ENCODE results near the gene FANCC.

DNA sequence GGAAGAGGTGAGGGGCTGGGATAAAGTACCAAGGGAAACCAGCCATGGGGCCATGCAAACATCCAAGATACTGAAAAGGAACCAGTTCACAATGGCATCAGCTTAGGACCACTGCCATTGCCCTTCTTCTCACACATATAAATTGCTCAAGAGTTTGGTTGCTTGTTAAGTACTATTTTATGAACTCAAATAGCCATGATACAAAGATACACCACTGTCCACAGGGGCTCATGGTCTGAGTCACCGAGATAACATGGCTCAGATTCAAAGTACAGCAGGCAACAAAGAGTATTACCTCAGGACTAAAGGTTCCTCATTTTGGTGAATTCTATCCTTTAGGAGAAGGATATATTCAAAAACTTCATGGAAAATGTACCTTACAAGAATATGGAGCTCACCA lies 55.6 kb downstream of the FANCC start:
- no peak for TF ChIP-seq CTCF (conservative IDR thresholded peaks at IDR 0.05 in 1 of 2, IDR thresholded peaks at IDR 0.05 in 1 of 2; ENCODE audit: low read depth in 1 of 2, low read length in 2 of 2)
- no peak for TF ChIP-seq EZH2 (IDR thresholded peaks at IDR 0.05; ENCODE audit: low read length, missing control alignments)
